Stimulated activated CD4-positive, alpha-beta T cell treated with anti-CD3 and anti-CD28 coated beads, Interleukin-15, amount 100 ng/mL, for 1 hour (primary cell): ENCODE data around the gene SV2C.

Experiments
- DNase-seq, 2 donors: peaks; one replicate each; pipeline ENCODE4 v3.0.0-alpha.2; 2020; ENCODE audit warnings: low read depth in 1 of 2, low spot score in 1 of 2

The SV2C gene

GRCh38 chr5:76162335-76162734 lies 79.2 kb downstream of the SV2C start:
- no peak for DNase-seq

DNA sequence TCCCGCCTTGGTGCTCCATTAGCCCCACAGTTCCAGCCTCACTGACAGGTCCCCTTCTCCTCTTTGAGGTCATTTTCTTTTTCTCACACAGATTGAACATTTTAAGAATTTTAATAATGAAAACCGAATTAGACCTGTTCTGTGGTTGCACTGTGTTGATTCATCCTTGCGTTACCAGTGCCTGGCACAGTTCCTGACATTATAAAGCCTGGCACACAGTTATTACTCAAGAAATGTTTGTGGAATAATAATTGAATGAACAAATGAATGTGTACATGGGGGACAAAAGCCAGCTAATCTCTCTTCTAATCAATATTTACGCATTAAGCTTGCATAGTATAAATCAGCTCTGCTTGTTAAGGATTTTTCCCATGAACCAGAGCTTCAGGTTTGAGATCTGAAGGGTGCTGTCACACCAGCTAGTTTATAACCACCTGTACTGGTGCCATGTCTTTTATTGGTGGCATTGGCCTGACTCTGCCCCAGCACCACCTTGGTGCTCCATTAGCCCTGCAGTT lies 80.0 kb downstream of the SV2C start:
- DNase-seq = no peak

- DNase-seq = no peak
These were observed 81.8 kb downstream of the SV2C start for GRCh38 chr5:76165029-76165428.

DNA sequence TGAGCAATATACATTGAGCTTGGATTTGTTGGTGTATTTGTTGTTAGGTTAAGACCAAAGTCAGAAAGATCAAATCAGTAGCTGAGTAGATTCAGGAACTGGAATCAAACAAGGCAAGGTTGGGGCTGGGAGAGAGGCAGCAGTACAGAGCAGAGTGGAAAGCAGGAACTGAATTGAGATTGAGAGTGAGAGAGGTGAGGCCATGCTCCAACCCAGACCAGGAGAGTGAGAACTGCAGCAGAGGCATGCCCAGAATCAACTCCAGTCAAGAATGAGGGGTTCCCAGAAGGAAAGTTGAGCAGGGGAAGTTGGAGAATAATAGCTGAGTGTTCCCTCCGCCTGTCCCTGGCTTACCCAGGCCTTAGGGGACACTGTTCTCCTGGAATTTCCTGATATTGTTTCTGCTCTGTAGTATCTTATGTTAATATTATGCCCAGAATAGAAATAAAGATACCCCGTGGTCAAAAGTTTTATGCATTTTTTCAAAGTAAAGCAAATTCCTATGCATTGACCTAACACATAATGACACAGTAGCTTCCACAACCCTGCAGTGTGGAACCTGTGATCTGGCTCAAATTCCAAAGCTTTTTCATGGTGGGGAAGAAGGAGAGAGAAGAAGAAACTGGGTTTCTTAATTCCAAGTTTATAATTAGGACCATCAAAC lies 82.7 kb downstream of the SV2C start:
- no peak for DNase-seq

DNA sequence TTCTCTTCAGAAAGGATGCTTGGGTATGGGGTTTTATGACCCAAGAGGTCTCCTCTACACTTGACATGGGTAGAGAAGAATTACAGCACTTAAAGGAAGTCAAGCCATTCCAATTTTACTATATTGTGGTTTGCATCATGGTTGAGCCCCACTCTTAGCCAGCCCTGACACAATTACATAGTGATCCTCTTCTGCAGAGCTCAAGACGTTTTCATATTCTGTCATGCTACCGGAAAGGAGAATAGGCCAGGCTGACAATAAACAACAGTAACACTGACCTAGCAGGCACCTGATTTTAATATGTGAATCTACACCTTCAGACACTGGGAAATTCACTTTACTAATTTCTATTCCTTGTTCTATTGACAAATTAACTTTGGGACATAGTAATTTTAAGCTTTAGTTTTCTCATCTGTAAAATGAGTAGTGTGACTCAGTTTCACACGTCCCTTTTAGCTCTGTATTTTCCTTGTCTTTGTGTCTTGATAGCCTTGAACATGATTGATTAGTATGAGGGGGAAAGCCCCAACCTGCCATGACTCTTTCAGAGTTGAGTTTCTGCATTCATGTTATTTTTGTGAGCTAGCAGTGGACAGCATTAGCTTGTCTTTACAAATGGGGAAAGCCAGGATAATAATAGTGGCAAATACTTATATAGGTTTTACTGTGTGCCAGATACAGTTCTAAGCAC lies 83.8 kb downstream of the SV2C start:
- DNase-seq = no peak

DNA sequence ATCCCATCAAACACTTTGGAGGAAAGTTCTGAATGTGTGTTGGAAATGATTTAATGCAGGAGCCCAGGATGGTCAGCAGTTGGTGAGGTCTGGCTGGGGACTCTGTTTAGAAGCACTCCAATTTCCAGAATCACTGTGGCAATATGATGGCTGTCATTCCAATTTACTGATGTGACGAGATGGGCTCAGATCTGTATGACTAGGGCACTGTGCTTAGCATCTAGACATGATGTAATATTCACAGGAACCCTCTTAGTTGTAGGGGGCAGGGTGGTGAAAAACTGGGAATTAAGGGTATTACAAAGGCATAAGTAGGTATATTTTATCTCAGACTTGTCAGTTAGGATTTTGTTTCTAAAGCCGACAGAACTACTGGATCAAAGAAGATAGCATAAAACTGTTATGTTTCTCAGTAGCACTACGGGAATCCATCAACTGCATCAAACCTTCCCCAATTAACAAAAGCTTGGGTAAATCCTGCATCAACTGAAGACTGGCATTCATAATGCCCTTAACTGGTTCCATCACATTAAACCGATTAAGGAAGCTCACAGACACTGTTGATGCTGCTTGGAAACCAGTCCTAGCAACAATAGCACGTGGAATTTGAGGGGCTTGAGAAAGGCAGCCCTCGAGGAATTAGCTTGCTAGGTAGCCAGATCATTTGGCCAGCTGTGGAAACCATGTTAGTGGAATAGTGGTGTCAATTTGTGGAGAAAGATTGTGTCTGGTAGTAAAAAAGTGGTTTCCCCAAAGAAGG lies 86.1 kb downstream of the SV2C start:
- no peak for DNase-seq

DNA sequence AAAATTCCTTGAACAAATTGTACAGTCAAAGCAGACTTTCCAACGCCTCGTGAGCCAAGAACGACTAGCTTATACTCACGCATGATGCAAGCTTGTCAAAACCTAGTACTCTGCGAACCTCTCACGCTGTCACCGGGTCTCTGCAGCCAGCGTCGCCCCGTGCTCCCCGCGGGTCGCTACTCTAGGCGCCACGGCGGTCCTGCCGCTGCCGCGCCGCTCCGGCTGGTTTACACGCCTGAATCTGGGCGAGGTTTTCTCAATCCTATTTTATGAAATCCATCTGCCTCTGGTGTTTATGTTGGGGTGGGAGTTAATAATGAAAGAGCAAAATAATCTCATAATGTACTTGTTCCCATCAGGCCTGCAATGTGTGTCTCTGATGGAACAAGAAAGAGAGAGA lies 90.9 kb downstream of the SV2C start:
- DNase-seq = no peak

- peak; percentile 5 to 13 for DNase-seq
These were observed 92.0 kb downstream of the SV2C start for GRCh38 chr5:76175051-76175666.

DNA sequence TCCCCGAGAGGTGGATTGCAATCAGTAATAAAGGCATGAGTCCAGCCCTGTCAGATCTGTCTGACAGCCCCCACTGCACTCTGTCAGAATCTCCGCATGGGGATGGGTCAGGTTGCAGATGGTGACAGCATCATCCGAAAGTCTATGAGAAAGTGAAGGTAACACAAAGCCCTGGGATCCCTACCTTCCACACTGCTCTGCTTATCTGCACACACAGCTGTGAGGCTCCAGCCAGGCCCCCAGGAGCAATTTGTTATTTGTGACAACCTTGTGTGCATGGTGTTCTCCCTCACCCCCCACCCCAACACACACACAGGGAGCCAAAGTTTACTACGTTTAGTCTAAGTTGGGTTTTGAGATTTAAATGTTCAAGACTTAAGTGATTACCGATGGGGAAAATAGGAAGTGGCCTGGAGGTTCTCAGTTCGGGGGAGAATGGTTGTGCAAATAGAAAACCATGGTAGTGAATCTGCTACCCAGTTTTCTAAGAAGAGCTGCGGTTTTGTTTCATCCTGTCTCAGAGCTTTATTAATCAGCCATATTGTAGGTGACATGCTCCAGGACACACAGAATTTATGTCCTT lies 92.7 kb downstream of the SV2C start:
- no peak for DNase-seq

DNA sequence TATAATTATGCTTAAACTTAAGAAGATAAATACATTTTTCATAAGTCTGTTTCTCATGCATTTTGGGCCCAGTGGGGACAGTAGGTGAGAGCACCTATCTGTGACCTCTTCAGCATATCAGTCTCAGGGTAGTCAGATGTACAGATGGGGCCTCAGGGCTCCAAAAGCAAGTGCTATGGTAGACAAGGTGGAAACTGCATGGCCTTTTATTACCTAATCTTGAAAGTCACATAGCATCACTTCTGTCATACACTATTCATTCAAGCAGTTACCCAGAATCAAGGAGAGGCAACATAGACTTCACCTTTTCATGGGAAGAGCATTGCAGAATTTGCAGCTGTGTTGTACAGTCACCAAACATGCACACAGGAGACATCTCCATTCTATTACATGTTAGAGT lies 94.8 kb downstream of the SV2C start:
- DNase-seq = no peak

GRCh38 chr5:76178913-76179312 lies 95.7 kb downstream of the SV2C start:
- no peak for DNase-seq

- DNase-seq = no peak
These were observed 97.9 kb downstream of the SV2C start for GRCh38 chr5:76180814-76181805.

- DNase-seq = no peak
These were observed 104.2 kb downstream of the SV2C start for GRCh38 chr5:76187386-76187785.

- DNase-seq = no peak
These were observed 107.2 kb downstream of the SV2C start for GRCh38 chr5:76190356-76190755.

DNA sequence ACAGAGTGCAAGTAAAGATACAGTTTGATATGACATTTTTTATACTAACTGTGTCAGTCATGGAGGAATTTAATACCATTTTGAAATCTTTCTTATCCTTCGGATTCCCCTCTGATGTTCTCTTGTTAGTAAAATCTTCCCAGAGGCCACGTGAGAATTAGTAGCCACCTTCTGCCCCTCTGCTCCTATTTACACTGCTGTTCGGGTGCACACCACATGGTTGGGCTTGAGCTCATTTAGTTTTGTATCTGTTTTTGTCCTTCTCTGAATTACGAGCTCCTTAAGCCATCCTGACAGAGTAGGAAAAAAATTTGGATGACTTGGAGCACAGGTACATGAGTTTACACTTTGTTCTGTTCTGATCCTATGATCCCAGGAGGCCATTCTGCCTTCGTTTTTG lies 109.7 kb downstream of the SV2C start:
- no peak for DNase-seq

DNA sequence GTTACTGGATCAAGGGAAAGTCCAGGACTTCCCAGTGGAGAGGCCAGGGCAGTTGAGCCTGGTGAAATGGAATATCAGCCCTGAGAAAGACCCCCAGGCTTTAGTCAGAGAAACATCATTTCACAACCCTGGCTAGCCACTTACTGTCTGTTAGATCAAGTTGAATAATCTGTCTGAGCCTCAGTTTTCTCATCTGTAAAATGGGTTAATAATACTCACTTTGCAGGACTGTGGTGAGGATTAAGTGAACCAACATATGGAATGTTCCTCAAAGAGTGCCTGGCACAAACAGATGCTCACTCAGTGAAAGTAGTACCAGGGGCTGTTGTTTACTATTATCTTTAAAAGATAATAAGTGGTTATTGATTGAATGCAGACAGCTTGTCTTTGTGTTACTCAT lies 110.5 kb downstream of the SV2C start:
- DNase-seq = no peak

- DNase-seq = no peak
These were observed 111.2 kb downstream of the SV2C start for GRCh38 chr5:76194340-76194739.

DNA sequence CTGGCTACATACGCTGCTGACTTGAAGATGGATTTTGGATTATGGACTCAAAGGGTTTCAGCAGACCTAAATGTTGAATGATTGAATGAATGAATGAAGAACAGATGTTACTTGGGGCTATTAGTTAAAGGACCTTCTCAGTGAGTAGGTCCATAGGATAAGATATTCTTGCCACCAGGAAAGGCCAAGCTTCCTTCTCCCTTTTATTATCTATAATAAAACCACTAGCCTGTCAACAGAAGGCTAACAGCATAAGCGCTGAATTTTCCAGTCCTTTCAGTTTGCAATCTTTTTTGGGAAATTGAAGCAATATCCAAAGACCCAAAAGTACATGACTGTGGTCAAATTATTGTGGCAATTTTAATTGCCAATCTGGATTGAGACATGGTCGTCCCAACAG lies 113.3 kb downstream of the SV2C start:
- DNase-seq = no peak

DNA sequence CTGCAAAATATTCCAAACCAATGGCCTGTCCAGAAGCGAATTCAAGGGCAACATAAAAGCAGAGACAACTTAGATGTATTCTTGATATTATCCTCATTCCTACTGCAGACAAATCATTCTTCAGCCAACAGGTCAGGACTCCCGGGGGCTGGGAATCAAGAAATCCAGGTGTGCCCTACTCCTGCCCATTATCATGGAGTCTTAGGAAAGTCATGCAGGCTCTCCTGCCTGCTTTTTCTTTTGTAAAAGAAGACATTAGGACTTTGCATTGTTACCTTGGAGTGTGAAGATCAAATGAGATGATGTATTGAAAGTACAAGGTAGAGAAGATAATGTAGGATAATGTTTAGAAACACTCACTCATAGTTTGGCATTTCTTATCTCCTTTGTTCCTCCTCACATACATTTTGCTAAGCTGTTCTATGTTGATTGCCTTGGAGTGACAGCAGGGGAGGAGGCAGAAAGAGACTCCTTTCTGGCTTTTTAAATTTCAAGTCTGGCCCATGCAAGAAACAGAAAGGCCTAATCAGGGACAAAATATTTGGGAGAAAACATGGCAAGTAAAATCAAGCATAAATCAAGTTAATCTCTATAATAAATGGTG lies 113.8 kb downstream of the SV2C start:
- no peak for DNase-seq

DNA sequence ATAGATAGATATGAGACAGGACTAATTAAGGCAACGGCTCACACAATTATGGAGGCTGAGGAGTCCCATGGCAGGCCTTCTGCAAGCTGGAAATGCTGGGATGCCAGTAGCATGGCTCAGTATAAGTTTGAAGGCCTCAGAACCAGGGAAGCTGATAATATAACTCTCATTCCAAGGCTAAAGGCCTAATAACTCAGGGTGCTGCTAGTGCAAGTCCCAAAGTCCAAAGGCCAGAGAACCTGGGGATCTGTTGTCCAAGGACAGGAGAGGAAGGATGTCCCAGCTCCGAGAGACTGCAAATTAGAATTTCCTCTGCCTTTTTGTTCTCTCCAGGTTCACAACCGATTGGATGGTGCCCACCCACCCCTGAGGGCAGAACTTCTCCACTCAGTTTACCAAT lies 114.5 kb downstream of the SV2C start:
- DNase-seq = no peak
